ENCODE measurements around the gene MPDU1. TPM values are rescaled to one million over a fixed set of nuclear protein-coding genes. Genes with fewer than 3 reads are reported as not detected.
"Not testable (repeated sequence)": the region's sequence is repeated elsewhere in the genome, so short reads cannot be mapped to it uniquely, and the experiment has no call there.

MPDU1 gene
- total and polyA plus RNA-seq, 12 donors, result 20.1 to 64.9 (median 26.5) TPM

DNA sequence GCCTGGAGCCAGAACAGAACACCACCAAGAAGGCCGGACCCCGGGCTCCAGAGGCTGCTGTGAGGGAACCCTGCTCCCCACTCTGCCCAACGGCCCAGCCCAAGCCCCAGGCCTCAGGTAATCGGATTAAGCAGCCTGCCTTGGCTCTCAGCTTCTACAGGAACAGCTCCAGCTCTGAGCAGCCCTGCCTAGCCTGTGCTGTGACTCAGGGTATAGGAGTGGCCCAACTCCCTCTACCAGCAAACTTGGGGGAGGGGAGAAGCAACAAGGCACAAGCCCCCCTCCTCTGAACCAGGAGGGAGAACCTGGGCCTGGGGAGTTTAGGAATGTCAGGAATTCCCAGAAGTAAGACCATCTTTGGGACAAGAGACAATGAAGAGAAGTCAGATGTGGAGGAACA, 7.1 kb downstream of the MPDU1 start:
- DNase-seq (no peak), ATAC-seq (no peak)
- no peak overlapping the region for H3K4me3 ChIP-seq
- H3K9me3 ChIP-seq, result no peaks in the 10 kb centered on the region
- WGBS, 2 donors, result 85% methylated on average over 4 of the region's 4 CpGs
- TF ChIP-seq, protein P1, sequence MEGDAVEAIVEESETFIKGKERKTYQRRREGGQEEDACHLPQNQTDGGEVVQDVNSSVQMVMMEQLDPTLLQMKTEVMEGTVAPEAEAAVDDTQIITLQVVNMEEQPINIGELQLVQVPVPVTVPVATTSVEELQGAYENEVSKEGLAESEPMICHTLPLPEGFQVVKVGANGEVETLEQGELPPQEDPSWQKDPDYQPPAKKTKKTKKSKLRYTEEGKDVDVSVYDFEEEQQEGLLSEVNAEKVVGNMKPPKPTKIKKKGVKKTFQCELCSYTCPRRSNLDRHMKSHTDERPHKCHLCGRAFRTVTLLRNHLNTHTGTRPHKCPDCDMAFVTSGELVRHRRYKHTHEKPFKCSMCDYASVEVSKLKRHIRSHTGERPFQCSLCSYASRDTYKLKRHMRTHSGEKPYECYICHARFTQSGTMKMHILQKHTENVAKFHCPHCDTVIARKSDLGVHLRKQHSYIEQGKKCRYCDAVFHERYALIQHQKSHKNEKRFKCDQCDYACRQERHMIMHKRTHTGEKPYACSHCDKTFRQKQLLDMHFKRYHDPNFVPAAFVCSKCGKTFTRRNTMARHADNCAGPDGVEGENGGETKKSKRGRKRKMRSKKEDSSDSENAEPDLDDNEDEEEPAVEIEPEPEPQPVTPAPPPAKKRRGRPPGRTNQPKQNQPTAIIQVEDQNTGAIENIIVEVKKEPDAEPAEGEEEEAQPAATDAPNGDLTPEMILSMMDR (IDR thresholded peaks at IDR 0.05), result no peak
- no peaks in the 10 kb centered on the region for H3K27me3 ChIP-seq
- intact Hi-C loops (cut with DNase I), result loop anchor here in 3 of 10 donors (1.0 to 10.0 kb wide), 3 partner anchors 14 to 76 kb away; no protein-coding TSS in a partner anchor
- peaks cover 8 to 35% (median 20%) of the 10 kb centered on the region in 9 donors for H3K4me1 ChIP-seq
- peaks cover 4 to 95% (median 45%) of the 10 kb centered on the region in 9 donors for H3K36me3 ChIP-seq
- no peak overlapping the region for H3K27ac ChIP-seq

- no peak overlapping the region for H3K27ac ChIP-seq
- no peak overlapping the region for H3K4me3 ChIP-seq
- intact Hi-C loops (cut with DNase I), result loop anchor here in 3 of 10 donors (1.0 to 10.0 kb wide), 3 partner anchors 13 to 77 kb away; no protein-coding TSS in a partner anchor
- no peak for ATAC-seq
- H3K27me3 ChIP-seq, result no peaks in the 10 kb centered on the region
- H3K36me3 ChIP-seq, result peaks cover 4 to 98% (median 53%) of the 10 kb centered on the region in 9 donors
- H3K4me1 ChIP-seq, result peaks cover 8 to 33% (median 20%) of the 10 kb centered on the region in 9 donors
- TF ChIP-seq, protein P1 (IDR thresholded peaks at IDR 0.05), result no peak
- H3K9me3 ChIP-seq, result no peaks in the 10 kb centered on the region
- 83 to 92% methylated on average over 5 of the region's 5 CpGs for WGBS, 2 donors
- no peak for DNase-seq
These were observed 7.9 kb downstream of the MPDU1 start for GRCh38 chr17:7591596-7591995.

GRCh38 chr17:7592422-7593021, 8.9 kb downstream of the MPDU1 start:
- Histone ChIP-seq H3K27me3 (no peaks in the 10 kb centered on the region), H3K9me3 (no peaks in the 10 kb centered on the region), H3K27ac (no peak overlapping the region), H3K4me1 (peaks cover 8 to 24% (median 20%) of the 10 kb centered on the region in 9 donors), H3K36me3 (peaks cover 4 to 98% (median 58%) of the 10 kb centered on the region in 9 donors), H3K4me3 (no peak overlapping the region)
- 93 to 94% methylated on average over 23 of the region's 23 CpGs for WGBS, 2 donors
- DNase-seq (no peak), ATAC-seq (no peak)
- intact Hi-C loops (cut with DNase I), result loop anchor here in 1 of 10 donors (10.0 kb wide), 1 partner anchor 78 kb away; no protein-coding TSS in a partner anchor
- TF ChIP-seq, protein P1 (IDR thresholded peaks at IDR 0.05), result no peak

DNA sequence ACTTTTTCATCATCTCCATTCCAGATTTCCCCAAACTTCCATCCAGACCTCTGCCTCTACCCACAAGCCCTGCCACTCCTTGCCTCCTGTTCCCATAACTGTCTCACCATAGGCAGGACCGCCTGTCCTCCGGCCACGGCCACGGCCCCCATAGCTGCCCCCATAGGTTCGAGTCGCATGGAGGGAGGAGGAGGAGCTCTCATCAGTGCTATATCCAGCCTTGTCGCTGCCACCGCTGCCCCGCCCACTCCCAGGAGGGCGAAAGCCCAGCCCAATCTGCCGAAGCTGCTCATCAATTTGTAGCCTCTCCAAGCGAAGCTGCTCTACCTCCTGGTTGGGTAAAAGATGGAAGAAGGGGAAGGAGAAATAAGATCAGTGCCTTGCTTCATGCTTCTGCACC, 9.6 kb downstream of the MPDU1 start:
- DNase-seq, result no peak
- WGBS, 2 donors, result 78 to 86% methylated on average over 12 of the region's 12 CpGs

DNA sequence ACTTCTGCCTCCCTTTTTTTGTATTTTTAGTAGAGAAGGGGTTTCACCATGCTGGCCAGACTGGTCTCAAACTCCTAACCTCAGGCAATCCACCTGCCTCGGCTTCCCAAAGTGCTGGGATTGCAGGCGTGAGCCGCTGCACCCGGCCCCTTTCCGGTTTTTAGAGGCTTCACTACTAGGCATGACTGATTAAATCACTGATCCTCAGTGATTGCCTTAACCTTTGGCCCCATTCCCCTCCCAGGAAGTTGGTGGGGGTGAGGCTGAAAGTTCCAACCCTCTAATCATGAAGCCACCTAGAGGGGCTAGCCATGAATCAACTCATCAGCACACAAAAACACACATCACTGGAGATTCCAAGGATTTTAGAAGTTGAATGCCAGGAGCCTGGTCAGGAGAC, 13.9 kb downstream of the MPDU1 start:
- intact Hi-C loops (cut with DNase I), result loop anchor here in 1 of 10 donors (10.0 kb wide), 1 partner anchor 83 kb away; no protein-coding TSS in a partner anchor
- not testable (repeated sequence) for ATAC-seq, H3K4me3 ChIP-seq, H3K27ac ChIP-seq, H3K27me3 ChIP-seq, H3K9me3 ChIP-seq, H3K4me1 ChIP-seq, DNase-seq
- WGBS, 2 donors, result 85 to 89% methylated on average over 5 of the region's 5 CpGs
- H3K36me3 ChIP-seq, result peaks cover 15 to 98% (median 87%) of the 10 kb centered on the region in 9 donors

More for the DNA sequence above, 9.6 kb downstream of the MPDU1 start:
- H3K27me3 ChIP-seq, result no peaks in the 10 kb centered on the region
- no peak for ATAC-seq
- peaks cover 4 to 96% (median 62%) of the 10 kb centered on the region in 9 donors for H3K36me3 ChIP-seq
- no peaks in the 10 kb centered on the region for H3K9me3 ChIP-seq
- no peak overlapping the region for H3K27ac ChIP-seq
- H3K4me1 ChIP-seq, result peaks cover 8 to 16% (median 14%) of the 10 kb centered on the region in 9 donors
- TF ChIP-seq, protein P1 (IDR thresholded peaks at IDR 0.05), result no peak
- no peak overlapping the region for H3K4me3 ChIP-seq
- intact Hi-C loops (cut with DNase I), result loop anchor here in 1 of 10 donors (10.0 kb wide), 1 partner anchor 78 kb away; no protein-coding TSS in a partner anchor

Measured in heart right ventricle (tissue), 16 donors.